Adipocyte (in vitro differentiated cells): ENCODE measurements around the gene LMF1.

Source experiments
- DNase-seq: peaks from one replicate; pipeline ENCODE4 v3.0.0-alpha.2; 2015; ENCODE audit warnings: low read depth
- H3K27me3 ChIP-seq: replicated peaks from 2 replicates; pipeline ENCODE4 v1.7.0; 2013; ENCODE audit warnings: mild to moderate bottlenecking, low read length, moderate library complexity; ENCODE audit not compliant: control insufficient read depth, insufficient read depth
- H3K36me3 ChIP-seq: 2 replicates; pipeline ENCODE4 v1.7.0; 2013; ENCODE audit warnings: low read length, mild to moderate bottlenecking, moderate library complexity; ENCODE audit not compliant: control insufficient read depth, insufficient read depth, severe bottlenecking
- H3K4me1 ChIP-seq: 2 replicates; pipeline ENCODE4 v1.7.0; 2013; ENCODE audit warnings: mild to moderate bottlenecking, low read length, moderate library complexity; ENCODE audit not compliant: control insufficient read depth, insufficient read depth
- H3K4me3 ChIP-seq: 2 replicates; pipeline ENCODE4 v1.7.0; 2013; ENCODE audit warnings: mild to moderate bottlenecking, low read length, moderate library complexity
- H3K9ac ChIP-seq: 2 replicates; pipeline ENCODE4 v1.7.0; 2013; ENCODE audit warnings: mild to moderate bottlenecking, low read length, moderate library complexity
- H3K9me3 ChIP-seq: 2 replicates; pipeline ENCODE4 v1.7.0; 2013; ENCODE audit warnings: mild to moderate bottlenecking, low read length, moderate library complexity; ENCODE audit not compliant: control insufficient read depth

The LMF1 gene

DNA sequence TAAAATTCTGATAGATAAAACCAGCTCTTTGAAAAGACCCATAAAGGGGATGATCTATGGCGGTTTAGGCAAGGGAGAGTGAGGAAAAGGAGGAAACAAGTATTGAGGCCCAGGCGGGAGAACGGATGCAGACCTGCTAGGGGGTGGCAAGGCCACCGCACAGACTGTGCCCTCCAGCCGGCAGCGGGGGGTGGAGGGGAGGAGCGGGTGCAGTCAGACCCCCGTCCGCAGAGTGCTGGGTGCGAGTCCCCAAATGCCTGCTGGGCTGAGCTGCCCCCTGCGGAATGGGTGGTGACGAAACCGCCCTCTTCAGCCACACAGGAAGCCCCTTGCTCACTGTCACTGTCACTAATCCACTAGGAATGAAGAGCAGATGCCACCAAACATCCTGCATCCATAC lies 46.0 kb downstream of the LMF1 start:
- no peaks in the 10 kb centered on the region for H3K27me3 ChIP-seq
- no peak overlapping the region for H3K9ac ChIP-seq
- DNase-seq: no peak
- H3K9me3 ChIP-seq: peaks cover 6% of the 10 kb centered on the region
- H3K36me3 ChIP-seq: peaks cover 20% of the 10 kb centered on the region
- peaks cover 15% of the 10 kb centered on the region for H3K4me1 ChIP-seq
- H3K4me3 ChIP-seq: no peak overlapping the region

DNA sequence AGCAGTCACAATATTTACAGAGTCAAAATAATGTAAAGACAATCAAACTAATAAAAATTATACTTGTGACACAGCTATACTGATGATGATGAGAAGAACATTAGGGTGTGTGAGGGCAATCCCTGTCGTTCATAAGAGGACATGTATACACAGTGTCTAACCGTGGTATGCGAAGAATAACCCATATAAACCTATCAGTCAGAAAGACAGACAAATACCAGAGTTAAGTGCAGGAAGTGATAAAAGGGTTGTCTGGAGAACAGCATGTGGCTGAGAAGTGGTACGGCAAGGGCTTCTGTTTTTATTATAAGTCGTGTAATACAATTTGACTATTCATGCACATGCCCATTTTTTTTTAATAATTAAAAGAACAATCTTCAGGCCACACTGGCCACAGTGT lies 46.7 kb downstream of the LMF1 start:
- Histone ChIP-seq H3K4me1 (peaks cover 16% of the 10 kb centered on the region), H3K27me3 (no peaks in the 10 kb centered on the region), H3K36me3 (peaks cover 20% of the 10 kb centered on the region), H3K9ac (no peak overlapping the region), H3K9me3 (peaks cover 6% of the 10 kb centered on the region), H3K4me3 (no peak overlapping the region)
- no peak for DNase-seq

DNA sequence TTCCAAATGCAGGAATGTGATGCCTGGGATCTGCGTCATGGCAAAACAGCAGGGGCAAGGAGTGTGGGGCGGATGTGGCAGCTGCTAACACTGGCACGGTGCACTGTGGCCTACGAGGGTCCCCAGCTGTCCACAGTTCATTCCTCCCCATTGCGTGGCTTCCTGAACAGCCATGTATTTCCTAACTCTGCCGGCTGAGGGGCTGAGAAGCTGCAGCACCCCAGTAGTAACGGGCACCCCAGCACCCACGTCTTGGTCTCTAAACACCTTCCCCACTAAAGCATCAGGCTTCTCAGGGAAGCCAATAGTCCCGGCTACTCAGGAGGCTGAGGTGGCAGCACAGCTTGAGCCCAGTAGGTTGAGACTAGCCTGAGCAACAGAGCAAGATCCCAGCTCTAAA lies 47.6 kb downstream of the LMF1 start:
- Histone ChIP-seq H3K36me3 (peaks cover 20% of the 10 kb centered on the region), H3K9me3 (peaks cover 6% of the 10 kb centered on the region), H3K4me3 (no peak overlapping the region), H3K4me1 (peaks cover 16% of the 10 kb centered on the region), H3K27me3 (no peaks in the 10 kb centered on the region), H3K9ac (no peak overlapping the region)
- no peak for DNase-seq

DNA sequence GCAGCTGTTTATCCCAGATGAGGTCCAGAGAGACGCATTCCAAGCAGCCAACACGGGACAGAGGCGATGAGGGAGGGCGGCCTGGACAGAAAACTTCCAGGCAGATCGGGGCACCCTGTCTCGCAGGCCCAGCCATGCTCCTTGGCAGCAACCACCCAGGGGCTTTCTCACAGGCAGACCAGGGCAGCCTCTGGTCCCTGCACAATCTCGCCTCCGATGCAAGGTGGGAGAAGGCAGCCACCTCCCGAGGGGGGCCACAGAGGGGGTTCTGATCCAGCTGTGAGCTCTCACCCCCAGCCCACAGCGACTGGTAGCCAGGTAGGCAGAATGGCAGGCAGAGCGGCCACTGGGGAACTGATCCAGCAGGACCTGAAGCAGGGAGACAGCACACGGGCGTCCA lies 48.7 kb downstream of the LMF1 start:
- DNase-seq: no peak
- Histone ChIP-seq H3K9me3 (peaks cover 6% of the 10 kb centered on the region), H3K27me3 (no peaks in the 10 kb centered on the region), H3K9ac (no peak overlapping the region), H3K4me3 (no peak overlapping the region), H3K4me1 (peaks cover 16% of the 10 kb centered on the region), H3K36me3 (peaks cover 20% of the 10 kb centered on the region)

DNA sequence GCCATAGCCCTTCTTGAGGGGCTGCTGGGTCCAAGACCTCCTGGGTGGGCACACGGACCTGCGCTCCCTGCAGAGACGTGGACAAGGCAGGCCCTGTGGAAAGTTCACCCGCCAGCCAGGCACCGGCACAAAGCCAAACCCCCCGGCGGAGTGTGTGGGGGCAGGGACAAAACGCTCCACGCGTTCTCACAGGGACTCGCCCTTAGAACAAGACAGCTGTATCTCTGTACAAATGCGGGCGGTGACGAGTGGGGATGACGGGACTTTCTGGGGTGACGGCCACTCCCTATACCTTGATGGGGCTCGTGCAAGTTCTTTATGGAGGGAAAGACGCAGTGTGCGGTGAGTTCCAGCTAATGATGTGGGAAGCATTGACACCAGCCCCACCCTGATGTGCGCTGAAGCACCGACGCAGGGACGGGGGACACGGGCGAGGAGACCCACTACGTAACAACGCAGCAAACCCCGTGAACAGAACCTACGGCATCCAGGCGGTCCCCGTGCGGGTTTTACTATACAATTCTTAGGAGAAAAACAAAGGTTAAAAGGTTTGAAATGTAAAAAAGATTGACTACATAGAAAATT lies 49.4 kb downstream of the LMF1 start:
- no peak overlapping the region for H3K4me3 ChIP-seq
- no peaks in the 10 kb centered on the region for H3K27me3 ChIP-seq
- H3K9me3 ChIP-seq: peaks cover 6% of the 10 kb centered on the region
- peaks cover 18% of the 10 kb centered on the region for H3K36me3 ChIP-seq
- peaks cover 16% of the 10 kb centered on the region for H3K4me1 ChIP-seq
- peak overlapping the region; percentile 76 for H3K9ac ChIP-seq
- DNase-seq: no peak

DNA sequence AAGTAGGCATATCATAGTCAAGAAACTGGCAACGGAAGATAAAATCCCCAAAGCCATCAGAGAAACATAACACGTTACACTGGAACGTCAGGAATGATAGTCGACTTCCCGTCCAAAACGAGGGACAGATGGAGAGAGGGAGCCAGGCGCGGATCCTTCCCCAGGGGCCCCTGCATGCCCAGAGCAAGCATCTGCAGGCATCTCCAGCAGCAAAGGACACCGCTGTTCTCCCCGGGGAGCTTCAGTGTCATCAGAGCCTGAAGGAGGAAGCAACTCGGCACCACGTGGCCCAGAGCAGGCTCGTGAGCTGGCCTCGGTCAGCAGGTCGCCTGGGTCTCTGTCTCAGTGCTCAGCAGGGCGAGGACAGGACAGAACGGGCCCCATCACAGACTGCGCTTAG lies 50.1 kb downstream of the LMF1 start:
- H3K4me3 ChIP-seq: no peak overlapping the region
- peak; percentile 63 for DNase-seq
- peaks cover 6% of the 10 kb centered on the region for H3K9me3 ChIP-seq
- H3K36me3 ChIP-seq: peaks cover 12% of the 10 kb centered on the region
- peaks cover 16% of the 10 kb centered on the region for H3K4me1 ChIP-seq
- no peaks in the 10 kb centered on the region for H3K27me3 ChIP-seq
- H3K9ac ChIP-seq: peak overlapping the region; percentile 76

DNA sequence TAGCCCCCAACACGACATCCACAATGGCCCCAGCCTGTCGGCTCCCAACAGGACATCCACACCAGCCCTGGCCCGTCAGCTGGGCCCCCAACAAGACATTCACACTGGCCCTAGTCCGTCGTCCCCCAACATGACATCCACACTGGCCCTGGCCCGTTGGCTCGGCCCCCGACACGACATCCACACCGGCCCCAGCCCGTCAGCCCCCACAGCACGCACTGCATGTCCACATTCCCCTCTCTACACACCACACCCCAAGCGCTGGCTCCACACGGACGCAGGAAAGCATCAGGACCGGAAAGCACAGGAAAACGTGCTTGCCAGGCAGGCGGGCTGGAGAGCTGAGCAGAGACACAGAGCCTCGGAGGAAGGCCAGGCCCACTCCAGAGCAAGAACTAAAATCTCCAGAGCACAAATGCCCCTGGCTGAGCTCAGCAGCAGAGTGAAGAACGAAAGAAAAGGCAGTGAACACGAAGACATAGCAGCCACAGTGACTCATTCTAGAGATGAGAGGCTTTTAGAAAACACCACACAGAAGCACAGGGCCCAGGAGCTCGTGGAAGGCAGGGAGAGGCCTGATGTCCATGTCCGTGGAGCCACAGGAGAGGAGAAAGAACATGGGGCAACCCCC lies 50.6 kb downstream of the LMF1 start:
- peaks cover 16% of the 10 kb centered on the region for H3K4me1 ChIP-seq
- DNase-seq: peak; percentile 65
- no peaks in the 10 kb centered on the region for H3K27me3 ChIP-seq
- H3K9ac ChIP-seq: peak overlapping the region; percentile 76
- peaks cover 11% of the 10 kb centered on the region for H3K36me3 ChIP-seq
- H3K9me3 ChIP-seq: peaks cover 6% of the 10 kb centered on the region
- no peak overlapping the region for H3K4me3 ChIP-seq

DNA sequence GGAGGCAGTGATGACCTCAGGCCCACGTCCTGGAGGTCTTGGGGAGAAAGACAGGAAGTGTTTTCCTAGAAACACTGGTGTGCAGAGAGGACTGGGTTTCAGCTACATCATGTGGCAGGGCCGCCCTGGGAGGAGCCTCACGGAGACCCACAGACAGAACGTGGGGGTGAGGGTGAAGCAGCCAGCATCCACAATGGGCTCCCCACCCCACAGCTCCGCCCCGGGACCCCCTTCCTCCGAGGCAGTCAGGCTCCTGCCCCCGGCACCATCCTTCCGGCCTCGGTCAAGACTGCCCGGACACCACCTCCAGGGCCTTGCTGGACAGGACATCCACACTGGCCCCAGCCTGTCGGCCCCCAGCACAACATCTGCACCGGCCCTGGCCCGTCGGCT lies 51.1 kb downstream of the LMF1 start:
- H3K27me3 ChIP-seq: no peaks in the 10 kb centered on the region
- no peak for DNase-seq
- H3K9me3 ChIP-seq: peaks cover 6% of the 10 kb centered on the region
- H3K4me1 ChIP-seq: peaks cover 16% of the 10 kb centered on the region
- H3K4me3 ChIP-seq: no peak overlapping the region
- peaks cover 11% of the 10 kb centered on the region for H3K36me3 ChIP-seq
- H3K9ac ChIP-seq: peak overlapping the region; percentile 76

DNA sequence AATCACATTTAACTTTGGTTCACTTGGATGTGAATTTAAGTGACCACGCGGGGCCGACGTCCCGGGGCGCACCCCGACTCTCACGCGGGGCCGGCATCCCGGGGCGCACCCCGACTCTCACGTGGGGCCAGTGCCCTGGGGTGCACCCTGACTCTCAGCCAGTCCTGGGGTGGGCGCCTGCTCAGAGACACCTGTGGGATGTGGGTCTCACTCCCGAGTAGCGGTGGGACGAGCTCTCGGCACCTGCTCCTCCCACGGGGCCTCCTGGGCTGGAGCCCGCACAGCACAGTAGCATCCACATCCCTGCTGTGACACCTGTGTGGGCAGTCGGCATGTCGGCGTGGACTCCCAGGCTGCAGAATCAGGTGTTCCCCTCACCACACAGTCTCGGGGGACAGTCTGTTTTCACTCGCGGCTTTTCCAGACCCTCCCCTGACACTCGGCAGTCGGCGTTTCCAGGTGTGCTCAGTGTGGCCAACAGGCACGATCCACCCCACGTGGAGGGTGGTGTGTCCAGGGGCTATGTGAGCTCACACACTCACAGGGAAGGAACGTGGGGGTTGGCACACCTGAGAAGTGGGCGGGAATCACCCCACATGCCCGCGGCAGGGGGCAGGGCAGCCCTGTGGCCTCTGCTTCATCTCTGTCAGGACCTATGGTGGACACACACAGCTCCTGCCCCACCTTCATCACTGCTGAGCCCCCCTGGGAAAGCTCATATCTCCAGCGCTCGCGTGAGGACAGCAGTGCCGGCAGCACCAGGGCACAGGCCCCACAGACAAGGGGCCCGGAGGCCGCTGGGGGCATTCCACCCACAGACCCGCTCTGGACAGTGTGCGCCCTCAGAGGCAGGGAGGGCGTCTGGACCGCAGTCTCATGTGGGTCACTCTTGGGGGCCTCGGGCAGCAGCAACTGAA lies 51.8 kb downstream of the LMF1 start:
- Histone ChIP-seq H3K9ac (no peak overlapping the region), H3K9me3 (peaks cover 6% of the 10 kb centered on the region), H3K36me3 (peaks cover 11% of the 10 kb centered on the region), H3K27me3 (no peaks in the 10 kb centered on the region), H3K4me1 (peaks cover 16% of the 10 kb centered on the region), H3K4me3 (no peak overlapping the region)
- DNase-seq: no peak

DNA sequence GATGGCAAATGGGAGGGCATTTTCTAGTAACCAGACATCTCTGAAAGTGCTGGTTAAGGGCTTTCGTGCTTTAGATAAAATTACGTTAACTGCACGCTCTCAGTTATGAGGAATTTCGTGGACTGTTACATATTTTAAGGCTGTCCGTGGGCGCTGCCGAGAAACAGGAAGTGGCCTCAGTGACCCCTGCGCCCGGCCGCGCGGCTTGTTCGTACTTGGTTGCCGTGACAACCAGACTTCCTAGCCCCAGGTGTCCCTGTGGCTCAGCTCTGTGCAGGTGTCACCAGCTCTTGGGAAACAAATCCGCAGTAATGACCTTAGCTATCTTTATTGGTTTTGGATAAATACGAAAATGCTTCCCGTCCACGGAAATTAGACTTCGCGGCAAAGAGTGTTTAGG lies 52.7 kb downstream of the LMF1 start:
- H3K4me1 ChIP-seq: peaks cover 16% of the 10 kb centered on the region
- no peak for DNase-seq

DNA sequence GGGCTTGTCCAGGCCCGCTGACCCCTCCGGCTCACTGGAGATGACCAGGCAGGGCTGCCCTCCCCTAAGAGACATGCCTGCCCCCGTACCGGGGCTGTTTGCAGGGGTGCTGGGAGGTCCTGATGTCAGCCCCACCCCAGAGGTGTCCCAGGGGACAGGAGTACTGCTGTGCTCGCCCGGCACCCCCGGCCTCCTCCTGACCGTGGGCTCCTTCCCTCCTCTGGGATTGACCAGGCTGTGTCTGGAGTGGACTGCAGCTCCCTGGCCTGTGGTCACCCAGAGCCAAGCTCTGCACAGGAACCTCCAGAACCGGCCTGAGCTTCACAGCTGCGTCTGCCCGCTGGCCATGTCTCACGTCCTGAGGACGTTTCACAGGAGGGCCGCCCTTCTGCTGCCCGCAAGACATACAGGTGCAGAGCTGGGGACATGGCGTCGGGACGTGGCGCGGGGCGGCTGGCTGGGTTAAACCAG lies 53.2 kb downstream of the LMF1 start:
- no peak for DNase-seq

More for the DNA sequence above, 52.7 kb downstream of the LMF1 start:
- Histone ChIP-seq H3K9ac (no peak overlapping the region), H3K4me3 (no peak overlapping the region), H3K27me3 (no peaks in the 10 kb centered on the region), H3K9me3 (peaks cover under 1% of the 10 kb centered on the region), H3K36me3 (peaks cover 3% of the 10 kb centered on the region)

More for the DNA sequence above, 53.2 kb downstream of the LMF1 start:
- H3K27me3 ChIP-seq: no peaks in the 10 kb centered on the region
- H3K9ac ChIP-seq: no peak overlapping the region
- no peaks in the 10 kb centered on the region for H3K36me3 ChIP-seq
- no peaks in the 10 kb centered on the region for H3K9me3 ChIP-seq
- no peak overlapping the region for H3K4me3 ChIP-seq
- H3K4me1 ChIP-seq: peaks cover 16% of the 10 kb centered on the region
